Measurements from ENCODE around the gene PHOSPHO2.
A peak's percentile ranks its signal among the peaks of the same experiment; 100 is the strongest.

The PHOSPHO2 gene

GRCh38 chr2:169732583-169733358 is 38.5 kb downstream of the PHOSPHO2 start:
- H3K9ac ChIP-seq (ENCODE audit: insufficient read length), result peak overlapping the region; percentile 94
- no peak overlapping the region for H3K27ac ChIP-seq
- no peak for DNase-seq (ENCODE audit: low read depth, low spot score)
- TF ChIP-seq EZH2 (IDR thresholded peaks at IDR 0.05), result no peak
- TF ChIP-seq FOXP2 (optimal IDR thresholded peaks at IDR 0.05; ENCODE audit: control extremely low read depth, extremely low read length, insufficient read depth), result no peak
- no peak for TF ChIP-seq POLR2AphosphoS5 (IDR thresholded peaks at IDR 0.05; ENCODE audit: borderline replicate concordance, low read depth, low read length)
- H3K4me3 ChIP-seq, result peak overlapping the region; percentile 93
- H3K36me3 ChIP-seq (ENCODE audit: insufficient read depth, low read length), result peaks cover 20% of the 10 kb centered on the region
- H3K9me3 ChIP-seq (ENCODE audit: low read depth, low read length), result no peaks in the 10 kb centered on the region

GRCh38 chr2:169734169-169734847 is 40.0 kb downstream of the PHOSPHO2 start:
- no peaks in the 10 kb centered on the region for H3K9me3 ChIP-seq (ENCODE audit: low read depth, low read length)
- H3K27ac ChIP-seq, result peak overlapping the region; percentile 67
- peak overlapping the region; percentile 94 for H3K9ac ChIP-seq (ENCODE audit: insufficient read length)
- DNase-seq (ENCODE audit: low read depth, low spot score), result no peak
- TF ChIP-seq EZH2 (IDR thresholded peaks at IDR 0.05) (no peak), FOXP2 (optimal IDR thresholded peaks at IDR 0.05; ENCODE audit: control extremely low read depth, extremely low read length, insufficient read depth) (no peak), POLR2AphosphoS5 (IDR thresholded peaks at IDR 0.05; ENCODE audit: borderline replicate concordance, low read depth, low read length) (no peak)
- H3K36me3 ChIP-seq (ENCODE audit: insufficient read depth, low read length), result peaks cover 27% of the 10 kb centered on the region
- peak overlapping the region; percentile 93 for H3K4me3 ChIP-seq

- DNase-seq (ENCODE audit: low read depth, low spot score), result no peak
- peak overlapping the region; percentile 93 for H3K4me3 ChIP-seq
Measured at GRCh38 chr2:169735623-169736022, 41.4 kb downstream of the PHOSPHO2 start.

GRCh38 chr2:169736902-169737301 is 42.6 kb downstream of the PHOSPHO2 start:
- peaks cover 48% of the 10 kb centered on the region for H3K36me3 ChIP-seq (ENCODE audit: insufficient read depth, low read length)
- no peak for DNase-seq (ENCODE audit: low read depth, low spot score)
- H3K4me3 ChIP-seq, result peak overlapping the region; percentile 93
- no peaks in the 10 kb centered on the region for H3K9me3 ChIP-seq (ENCODE audit: low read depth, low read length)
- H3K9ac ChIP-seq (ENCODE audit: insufficient read length), result peak overlapping the region; percentile 51
- no peak overlapping the region for H3K27ac ChIP-seq
- TF ChIP-seq FOXP2 (optimal IDR thresholded peaks at IDR 0.05; ENCODE audit: control extremely low read depth, extremely low read length, insufficient read depth) (no peak), POLR2AphosphoS5 (IDR thresholded peaks at IDR 0.05; ENCODE audit: borderline replicate concordance, low read depth, low read length) (no peak), EZH2 (IDR thresholded peaks at IDR 0.05) (no peak)

More at GRCh38 chr2:169735623-169736022, 41.4 kb downstream of the PHOSPHO2 start:
- 0 out of 2 replicates have a peak overlapping the region, but pooled peaks have one; percentile 5 for H3K27ac ChIP-seq
- H3K9me3 ChIP-seq (ENCODE audit: low read depth, low read length), result no peaks in the 10 kb centered on the region
- peak overlapping the region; percentile 94 for H3K9ac ChIP-seq (ENCODE audit: insufficient read length)
- TF ChIP-seq FOXP2 (optimal IDR thresholded peaks at IDR 0.05; ENCODE audit: control extremely low read depth, extremely low read length, insufficient read depth) (no peak), POLR2AphosphoS5 (IDR thresholded peaks at IDR 0.05; ENCODE audit: borderline replicate concordance, low read depth, low read length) (no peak), EZH2 (IDR thresholded peaks at IDR 0.05) (no peak)
- H3K36me3 ChIP-seq (ENCODE audit: insufficient read depth, low read length), result peaks cover 36% of the 10 kb centered on the region

- Histone ChIP-seq H3K27ac (no peak overlapping the region; the same call in 1 of the 2 replicates), H3K4me3 (no peak overlapping the region), H3K36me3 (ENCODE audit: insufficient read depth, low read length) (peaks cover 64% of the 10 kb centered on the region), H3K9me3 (ENCODE audit: low read depth, low read length) (no peaks in the 10 kb centered on the region), H3K9ac (ENCODE audit: insufficient read length) (no peak overlapping the region)
- TF ChIP-seq FOXP2 (optimal IDR thresholded peaks at IDR 0.05; ENCODE audit: control extremely low read depth, extremely low read length, insufficient read depth) (no peak), EZH2 (IDR thresholded peaks at IDR 0.05) (no peak)
- no peak for DNase-seq (ENCODE audit: low read depth, low spot score)
Measured at GRCh38 chr2:169738566-169739229, 44.4 kb downstream of the PHOSPHO2 start.

GRCh38 chr2:169739351-169739750 is 45.1 kb downstream of the PHOSPHO2 start:
- Histone ChIP-seq H3K36me3 (ENCODE audit: insufficient read depth, low read length) (peaks cover 69% of the 10 kb centered on the region), H3K9ac (ENCODE audit: insufficient read length) (no peak overlapping the region), H3K4me3 (no peak overlapping the region), H3K27ac (no peak overlapping the region), H3K9me3 (ENCODE audit: low read depth, low read length) (no peaks in the 10 kb centered on the region)
- TF ChIP-seq EZH2 (IDR thresholded peaks at IDR 0.05) (no peak), FOXP2 (optimal IDR thresholded peaks at IDR 0.05; ENCODE audit: control extremely low read depth, extremely low read length, insufficient read depth) (no peak), POLR2AphosphoS5 (IDR thresholded peaks at IDR 0.05; ENCODE audit: borderline replicate concordance, low read depth, low read length) (no peak)
- DNase-seq (ENCODE audit: low read depth, low spot score), result no peak

GRCh38 chr2:169743549-169743948 is 49.3 kb downstream of the PHOSPHO2 start:
- Histone ChIP-seq H3K27ac (no peak overlapping the region), H3K36me3 (ENCODE audit: insufficient read depth, low read length) (peaks cover 80% of the 10 kb centered on the region), H3K9ac (ENCODE audit: insufficient read length) (no peak overlapping the region), H3K9me3 (ENCODE audit: low read depth, low read length) (no peaks in the 10 kb centered on the region), H3K4me3 (no peak overlapping the region)
- no peak for DNase-seq (ENCODE audit: low read depth, low spot score)
- no peak for TF ChIP-seq POLR2AphosphoS5 (IDR thresholded peaks at IDR 0.05; ENCODE audit: borderline replicate concordance, low read depth, low read length)
- TF ChIP-seq FOXP2 (optimal IDR thresholded peaks at IDR 0.05; ENCODE audit: control extremely low read depth, extremely low read length, insufficient read depth), result no peak
- TF ChIP-seq EZH2 (IDR thresholded peaks at IDR 0.05), result no peak

- Histone ChIP-seq H3K27ac (no peak overlapping the region), H3K9ac (ENCODE audit: insufficient read length) (no peak overlapping the region), H3K9me3 (ENCODE audit: low read depth, low read length) (no peaks in the 10 kb centered on the region), H3K36me3 (ENCODE audit: insufficient read depth, low read length) (peaks cover 82% of the 10 kb centered on the region), H3K4me3 (no peak overlapping the region)
- DNase-seq (ENCODE audit: low read depth, low spot score), result no peak
- TF ChIP-seq EZH2 (IDR thresholded peaks at IDR 0.05) (no peak), FOXP2 (optimal IDR thresholded peaks at IDR 0.05; ENCODE audit: control extremely low read depth, extremely low read length, insufficient read depth) (no peak), POLR2AphosphoS5 (IDR thresholded peaks at IDR 0.05; ENCODE audit: borderline replicate concordance, low read depth, low read length) (no peak)
Measured at GRCh38 chr2:169746240-169746639, 52.0 kb downstream of the PHOSPHO2 start.

All from SK-N-MC (cell line).